Endothelial cell (in vitro differentiated cells): ENCODE results near the gene DOCK3. TPM values are rescaled to one million over a fixed set of nuclear protein-coding genes. Genes with fewer than 3 reads are reported as not detected.

ENCODE experiments used
- DNase-seq: peaks from one replicate; pipeline ENCODE4 v3.0.0; 2021; ENCODE audit warnings: low spot score
- H3K27ac Mint-ChIP-seq: one replicate; pipeline ENCODE4 v1.8.0; 2021; ENCODE audit warnings: mixed read lengths, inconsistent platforms; ENCODE audit not compliant: unreplicated experiment
- H3K27me3 Mint-ChIP-seq: one replicate; pipeline ENCODE4 v1.8.0; 2021; ENCODE audit warnings: mild to moderate bottlenecking, moderate library complexity, mixed read lengths, inconsistent platforms; ENCODE audit not compliant: unreplicated experiment
- H3K36me3 Mint-ChIP-seq: one replicate; pipeline ENCODE4 v1.8.0; 2021; ENCODE audit warnings: mild to moderate bottlenecking, low read depth, mixed read lengths, inconsistent platforms; ENCODE audit not compliant: unreplicated experiment
- H3K4me1 Mint-ChIP-seq: one replicate; pipeline ENCODE4 v1.8.0; 2021; ENCODE audit warnings: mild to moderate bottlenecking, mixed read lengths, inconsistent platforms; ENCODE audit not compliant: unreplicated experiment
- H3K4me3 Mint-ChIP-seq: one replicate; pipeline ENCODE4 v1.8.0; 2021; ENCODE audit warnings: mild to moderate bottlenecking, mixed read lengths, inconsistent platforms; ENCODE audit not compliant: unreplicated experiment
- H3K9me3 Mint-ChIP-seq: one replicate; pipeline ENCODE4 v1.8.0; 2021; ENCODE audit warnings: mixed read lengths, inconsistent platforms; ENCODE audit not compliant: unreplicated experiment
- total RNA-seq: library from RNA; stranded (reverse); fragmentation: NEBNext Ultra II Directional; extraction: Animal tissue kit (Norgen Biotek cat#: 25700); gene quantifications from one replicate; pipeline ENCODE4 v1.2.1, GENCODE V29; 2021; ENCODE audit not compliant: unreplicated experiment
- TF ChIP-seq, protein P1 (sequence below): fragments of 200-600 bp; sonication (generic); IDR thresholded peaks from one replicate; pipeline ENCODE4 v1.5.0; 2021; ENCODE audit warnings: antibody characterized with exemption; ENCODE audit not compliant: unreplicated experiment

The DOCK3 gene
- total RNA-seq, 1 donor from 2014 or later: 1.3 TPM

- TF ChIP-seq, protein P1, sequence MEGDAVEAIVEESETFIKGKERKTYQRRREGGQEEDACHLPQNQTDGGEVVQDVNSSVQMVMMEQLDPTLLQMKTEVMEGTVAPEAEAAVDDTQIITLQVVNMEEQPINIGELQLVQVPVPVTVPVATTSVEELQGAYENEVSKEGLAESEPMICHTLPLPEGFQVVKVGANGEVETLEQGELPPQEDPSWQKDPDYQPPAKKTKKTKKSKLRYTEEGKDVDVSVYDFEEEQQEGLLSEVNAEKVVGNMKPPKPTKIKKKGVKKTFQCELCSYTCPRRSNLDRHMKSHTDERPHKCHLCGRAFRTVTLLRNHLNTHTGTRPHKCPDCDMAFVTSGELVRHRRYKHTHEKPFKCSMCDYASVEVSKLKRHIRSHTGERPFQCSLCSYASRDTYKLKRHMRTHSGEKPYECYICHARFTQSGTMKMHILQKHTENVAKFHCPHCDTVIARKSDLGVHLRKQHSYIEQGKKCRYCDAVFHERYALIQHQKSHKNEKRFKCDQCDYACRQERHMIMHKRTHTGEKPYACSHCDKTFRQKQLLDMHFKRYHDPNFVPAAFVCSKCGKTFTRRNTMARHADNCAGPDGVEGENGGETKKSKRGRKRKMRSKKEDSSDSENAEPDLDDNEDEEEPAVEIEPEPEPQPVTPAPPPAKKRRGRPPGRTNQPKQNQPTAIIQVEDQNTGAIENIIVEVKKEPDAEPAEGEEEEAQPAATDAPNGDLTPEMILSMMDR: no peak
- Mint-ChIP-seq H3K4me3 (no peak overlapping the region), H3K4me1 (no peaks in the 10 kb centered on the region), H3K27me3 (peaks cover 2% of the 10 kb centered on the region), H3K36me3 (no peaks in the 10 kb centered on the region), H3K9me3 (no peaks in the 10 kb centered on the region), H3K27ac (no peak overlapping the region)
- no peak for DNase-seq
Observed at GRCh38 chr3:51024765-51025632, 350.3 kb downstream of the DOCK3 start.

GRCh38 chr3:51031666-51032065 lies 356.9 kb downstream of the DOCK3 start:
- Mint-ChIP-seq H3K4me1 (no peaks in the 10 kb centered on the region), H3K27me3 (no peaks in the 10 kb centered on the region), H3K36me3 (no peaks in the 10 kb centered on the region), H3K9me3 (no peaks in the 10 kb centered on the region), H3K27ac (no peak overlapping the region), H3K4me3 (no peak overlapping the region)
- no peak for DNase-seq
- TF ChIP-seq, protein P1: no peak

DNA sequence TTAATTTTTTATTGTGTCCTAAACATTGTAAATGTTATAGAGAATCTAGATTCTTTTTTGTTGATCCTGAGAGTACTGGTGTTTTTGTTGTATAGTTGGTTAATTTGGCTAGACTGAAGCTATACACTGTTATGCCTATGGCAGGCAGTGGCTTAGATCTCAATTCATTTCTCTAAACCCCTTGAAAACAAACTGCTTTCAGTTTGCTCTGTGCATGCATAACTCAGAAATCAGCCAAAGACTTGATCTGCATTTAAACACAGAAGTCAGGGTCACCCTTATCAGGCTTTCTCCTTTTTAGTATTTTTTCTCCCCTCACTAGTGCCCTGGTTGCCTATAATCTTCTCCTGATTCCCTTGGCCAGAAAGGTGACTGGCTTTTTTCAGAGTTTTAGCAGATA lies 360.9 kb downstream of the DOCK3 start:
- Mint-ChIP-seq H3K9me3 (no peaks in the 10 kb centered on the region), H3K27ac (no peak overlapping the region), H3K27me3 (no peaks in the 10 kb centered on the region), H3K36me3 (no peaks in the 10 kb centered on the region), H3K4me3 (no peak overlapping the region), H3K4me1 (no peaks in the 10 kb centered on the region)
- TF ChIP-seq, protein P1: no peak
- DNase-seq: no peak

DNA sequence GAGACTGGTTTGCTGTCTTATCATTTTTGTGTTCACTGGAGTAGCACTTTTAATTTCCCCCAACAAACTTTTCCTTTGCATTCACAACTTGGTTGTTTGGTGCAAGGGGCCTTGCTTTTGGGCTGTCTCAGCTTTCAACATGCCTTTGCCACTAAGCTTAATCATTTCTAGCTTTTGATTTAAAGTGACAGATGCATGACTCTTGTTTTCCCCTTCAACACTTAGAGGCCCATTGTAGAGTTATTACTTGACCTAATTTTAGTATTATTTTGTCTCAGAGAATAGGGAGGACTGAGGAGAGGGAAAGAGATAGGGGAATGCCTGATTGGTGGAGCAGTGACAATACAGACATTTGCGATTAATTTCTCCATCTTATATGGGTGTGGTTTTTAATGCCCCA lies 370.3 kb downstream of the DOCK3 start:
- no peak overlapping the region for H3K27ac Mint-ChIP-seq
- no peak for DNase-seq

GRCh38 chr3:51052562-51052961 lies 377.8 kb downstream of the DOCK3 start:
- no peak for DNase-seq
- Mint-ChIP-seq H3K27ac (no peak overlapping the region), H3K4me3 (no peak overlapping the region), H3K27me3 (peaks cover 2% of the 10 kb centered on the region), H3K9me3 (no peaks in the 10 kb centered on the region), H3K36me3 (no peaks in the 10 kb centered on the region), H3K4me1 (no peaks in the 10 kb centered on the region)
- TF ChIP-seq, protein P1: no peak

More for the DNA sequence above, 370.3 kb downstream of the DOCK3 start:
- no peak overlapping the region for H3K4me3 Mint-ChIP-seq
- no peaks in the 10 kb centered on the region for H3K4me1 Mint-ChIP-seq
- H3K9me3 Mint-ChIP-seq: no peaks in the 10 kb centered on the region
- TF ChIP-seq, protein P1: no peak
- H3K36me3 Mint-ChIP-seq: no peaks in the 10 kb centered on the region
- H3K27me3 Mint-ChIP-seq: no peaks in the 10 kb centered on the region
